Loucy (cell line): ENCODE data around the gene CLCN5.

Experiments
- EZH2phosphoT487 ChIP-seq: fragments of 200-600 bp; IDR thresholded peaks from 2 replicates; pipeline ENCODE4 v1.6.1; 2018; ENCODE audit warnings: antibody characterized with exemption, mild to moderate bottlenecking, moderate library complexity, borderline replicate concordance
- TF ChIP-seq, protein P1 (sequence below): fragments of 200-600 bp; sonication (generic); conservative IDR thresholded peaks from 2 replicates; pipeline ENCODE4 v1.5.1; 2014; ENCODE audit warnings: mild to moderate bottlenecking, antibody characterized with exemption, low read length

DNA sequence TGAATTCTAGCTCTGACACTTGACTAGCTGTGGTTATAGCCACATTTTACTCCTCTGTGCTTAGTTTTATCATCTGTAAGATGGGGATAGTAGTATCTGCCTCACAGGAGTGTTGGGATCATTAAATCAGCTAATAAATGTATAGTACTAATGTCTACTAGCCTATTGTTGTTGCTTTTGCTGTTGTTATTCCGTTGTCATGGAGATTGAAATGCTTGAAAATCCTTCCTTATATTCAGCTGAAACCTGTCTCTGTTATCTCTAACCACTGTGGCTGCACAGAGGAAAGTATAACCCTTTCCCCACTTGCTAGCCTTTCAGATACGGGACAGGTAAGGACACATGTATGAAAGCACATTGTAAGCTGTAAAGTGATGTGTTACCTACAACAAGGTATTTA, 33.9 kb downstream of the CLCN5 start:
- TF ChIP-seq, protein P1, sequence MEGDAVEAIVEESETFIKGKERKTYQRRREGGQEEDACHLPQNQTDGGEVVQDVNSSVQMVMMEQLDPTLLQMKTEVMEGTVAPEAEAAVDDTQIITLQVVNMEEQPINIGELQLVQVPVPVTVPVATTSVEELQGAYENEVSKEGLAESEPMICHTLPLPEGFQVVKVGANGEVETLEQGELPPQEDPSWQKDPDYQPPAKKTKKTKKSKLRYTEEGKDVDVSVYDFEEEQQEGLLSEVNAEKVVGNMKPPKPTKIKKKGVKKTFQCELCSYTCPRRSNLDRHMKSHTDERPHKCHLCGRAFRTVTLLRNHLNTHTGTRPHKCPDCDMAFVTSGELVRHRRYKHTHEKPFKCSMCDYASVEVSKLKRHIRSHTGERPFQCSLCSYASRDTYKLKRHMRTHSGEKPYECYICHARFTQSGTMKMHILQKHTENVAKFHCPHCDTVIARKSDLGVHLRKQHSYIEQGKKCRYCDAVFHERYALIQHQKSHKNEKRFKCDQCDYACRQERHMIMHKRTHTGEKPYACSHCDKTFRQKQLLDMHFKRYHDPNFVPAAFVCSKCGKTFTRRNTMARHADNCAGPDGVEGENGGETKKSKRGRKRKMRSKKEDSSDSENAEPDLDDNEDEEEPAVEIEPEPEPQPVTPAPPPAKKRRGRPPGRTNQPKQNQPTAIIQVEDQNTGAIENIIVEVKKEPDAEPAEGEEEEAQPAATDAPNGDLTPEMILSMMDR: no peak
- TF ChIP-seq EZH2phosphoT487: no peak
